Measurements from ENCODE around the gene AGXT2.
A peak's percentile ranks its signal among the peaks of the same experiment; 100 is the strongest.

Gene AGXT2, protein sequence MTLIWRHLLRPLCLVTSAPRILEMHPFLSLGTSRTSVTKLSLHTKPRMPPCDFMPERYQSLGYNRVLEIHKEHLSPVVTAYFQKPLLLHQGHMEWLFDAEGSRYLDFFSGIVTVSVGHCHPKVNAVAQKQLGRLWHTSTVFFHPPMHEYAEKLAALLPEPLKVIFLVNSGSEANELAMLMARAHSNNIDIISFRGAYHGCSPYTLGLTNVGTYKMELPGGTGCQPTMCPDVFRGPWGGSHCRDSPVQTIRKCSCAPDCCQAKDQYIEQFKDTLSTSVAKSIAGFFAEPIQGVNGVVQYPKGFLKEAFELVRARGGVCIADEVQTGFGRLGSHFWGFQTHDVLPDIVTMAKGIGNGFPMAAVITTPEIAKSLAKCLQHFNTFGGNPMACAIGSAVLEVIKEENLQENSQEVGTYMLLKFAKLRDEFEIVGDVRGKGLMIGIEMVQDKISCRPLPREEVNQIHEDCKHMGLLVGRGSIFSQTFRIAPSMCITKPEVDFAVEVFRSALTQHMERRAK

DNA sequence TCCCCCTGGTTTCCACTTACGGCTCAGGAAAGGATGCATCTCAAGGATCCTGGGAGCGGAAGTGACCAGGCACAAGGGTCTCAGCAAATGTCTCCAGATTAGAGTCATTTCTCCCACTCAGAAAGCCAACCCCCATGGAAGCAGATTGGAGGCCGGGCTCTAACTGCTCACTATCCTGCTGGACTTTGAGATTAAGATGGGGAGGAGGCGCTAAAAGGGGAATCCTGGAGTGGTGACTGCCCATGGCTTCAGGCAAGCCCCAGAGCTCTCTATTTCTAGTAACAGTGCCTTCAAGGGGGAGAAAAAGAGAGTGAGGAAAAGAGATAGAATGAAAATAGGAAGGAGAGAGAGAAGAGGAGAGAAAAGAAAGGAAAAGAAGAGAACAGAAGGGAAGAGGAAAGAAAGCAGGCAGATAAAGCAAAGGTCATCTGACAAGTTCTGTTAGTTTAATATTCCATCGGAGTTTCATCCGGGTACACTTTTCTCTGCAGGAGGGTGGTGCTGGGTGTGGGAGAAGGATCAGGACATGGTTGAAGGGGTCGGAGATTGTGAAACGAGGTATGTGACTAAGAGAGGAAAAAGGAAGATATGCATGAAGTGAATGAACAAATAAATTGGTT lies at the start of gene AGXT2:
TSS of gene AGXT2 (minus strand) at position 165 of the 620 bp plus-strand sequence. CDS start at position 108, 57 bp downstream.
- DNase-seq, result no peak

DNA sequence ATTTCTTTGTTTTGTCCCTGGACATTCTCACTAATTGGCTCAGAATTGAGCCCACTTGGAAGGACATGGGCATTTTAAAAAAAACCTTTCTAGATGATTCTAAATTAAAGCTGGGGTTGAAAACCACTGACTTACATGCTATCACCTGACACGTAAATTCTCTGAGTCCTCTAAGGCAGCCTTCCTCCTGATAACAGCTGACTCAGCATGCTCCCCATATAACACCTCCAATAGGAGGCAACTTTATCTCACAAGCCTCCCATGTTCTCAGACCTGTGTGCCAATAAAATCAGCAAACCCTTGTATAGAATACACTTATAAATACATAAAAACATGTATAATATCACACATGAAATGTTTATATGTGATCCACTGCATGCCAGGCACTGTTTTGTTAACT lies 49.2 kb upstream of the AGXT2 start:
- DNase-seq, result no peak

DNA sequence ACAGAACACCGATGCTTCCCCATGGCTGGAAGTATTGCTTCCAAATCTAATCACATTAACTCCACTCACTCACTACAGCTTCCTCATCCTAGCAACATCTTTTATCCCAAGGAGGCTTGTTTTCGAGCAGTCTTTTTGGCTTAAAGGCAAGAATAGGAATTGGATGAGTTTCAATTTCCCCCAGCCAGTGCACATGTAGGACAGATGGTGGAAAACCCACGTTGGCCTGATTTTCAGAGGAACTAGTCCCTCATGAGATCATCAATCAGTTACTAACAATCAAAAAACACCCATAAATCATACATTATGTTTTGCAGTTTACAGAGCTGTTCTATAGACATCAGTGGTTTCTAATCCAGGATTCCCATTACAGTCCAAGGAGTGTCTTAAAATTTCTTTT lies 48.5 kb upstream of the AGXT2 start:
- no peak for DNase-seq

DNA sequence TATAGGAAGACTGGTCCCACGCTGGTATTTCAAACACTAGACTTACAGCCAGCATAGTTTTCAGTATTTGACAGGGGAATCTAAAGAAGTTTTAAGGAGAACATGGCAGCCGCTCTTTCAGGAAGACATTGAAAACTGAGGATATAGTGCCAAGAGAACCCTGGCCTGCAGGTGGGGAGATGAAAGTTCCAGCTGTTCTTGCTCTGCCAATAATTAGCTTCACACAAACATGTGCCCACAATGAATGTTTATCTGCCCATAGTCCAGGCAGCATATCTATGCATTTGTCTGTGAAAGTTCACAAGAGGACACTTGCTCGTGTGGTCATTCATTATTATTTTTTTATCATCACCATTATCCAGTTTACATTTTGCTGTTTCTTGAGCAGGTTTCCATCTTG lies 47.6 kb upstream of the AGXT2 start:
- no peak for DNase-seq

DNA sequence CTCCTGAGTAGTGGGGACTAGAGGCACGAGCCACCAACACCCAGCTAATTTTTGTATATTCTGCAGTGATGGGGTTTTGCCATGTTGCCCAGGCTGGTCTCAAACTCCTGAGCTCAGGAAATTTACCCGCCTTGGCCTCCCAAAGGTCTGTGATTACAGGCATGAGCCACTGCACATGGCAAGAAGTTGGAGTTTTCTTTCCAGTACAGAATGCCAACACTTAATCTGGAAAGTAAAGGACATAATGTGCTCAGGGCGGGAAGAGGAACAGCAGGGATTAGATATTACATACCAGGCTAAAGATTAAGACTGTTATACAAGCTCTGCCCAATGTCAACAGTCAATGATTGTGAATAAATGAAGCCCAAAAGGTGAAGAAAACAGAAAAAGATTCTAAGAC lies 47.2 kb upstream of the AGXT2 start:
- DNase-seq, result no peak

DNA sequence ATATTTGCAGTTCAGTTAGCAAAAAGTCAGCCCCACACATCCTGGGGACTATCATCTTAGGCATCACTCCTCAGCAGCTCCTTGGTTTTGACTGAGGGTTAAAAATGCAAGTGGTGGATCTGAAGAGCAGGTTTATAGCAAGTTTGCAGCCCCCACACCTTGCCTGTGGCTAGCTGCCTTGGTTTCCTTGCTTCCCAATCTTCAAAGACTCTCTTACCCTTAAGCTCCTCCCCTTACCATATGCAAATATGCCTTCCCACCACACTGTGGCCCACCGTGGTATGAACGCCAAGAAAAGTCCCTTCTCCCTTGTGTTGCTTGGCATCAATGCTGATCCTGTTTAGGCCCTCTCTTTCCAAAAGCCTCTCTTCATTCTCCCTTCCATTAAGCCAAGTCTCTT lies 45.0 kb upstream of the AGXT2 start:
- DNase-seq, result no peak

DNA sequence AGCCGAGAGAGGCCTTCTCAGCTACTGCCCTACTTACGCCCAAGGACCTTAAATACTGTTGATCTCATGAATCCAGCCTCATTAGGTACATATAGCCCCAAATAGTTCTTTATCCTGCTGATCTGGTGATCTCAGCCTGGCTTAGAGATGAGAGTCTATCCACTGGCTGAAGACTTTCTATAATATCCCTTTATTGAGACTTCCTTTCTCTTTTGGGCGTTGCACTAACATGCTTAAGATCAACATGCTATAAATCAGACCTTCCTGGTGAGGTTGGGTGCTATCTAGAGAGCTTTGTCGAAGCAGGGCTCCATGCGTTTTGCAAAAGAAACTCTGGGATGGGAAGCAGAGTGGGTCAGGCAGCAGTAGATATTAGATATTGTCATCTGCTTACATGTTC lies 44.0 kb upstream of the AGXT2 start:
- DNase-seq, result no peak

DNA sequence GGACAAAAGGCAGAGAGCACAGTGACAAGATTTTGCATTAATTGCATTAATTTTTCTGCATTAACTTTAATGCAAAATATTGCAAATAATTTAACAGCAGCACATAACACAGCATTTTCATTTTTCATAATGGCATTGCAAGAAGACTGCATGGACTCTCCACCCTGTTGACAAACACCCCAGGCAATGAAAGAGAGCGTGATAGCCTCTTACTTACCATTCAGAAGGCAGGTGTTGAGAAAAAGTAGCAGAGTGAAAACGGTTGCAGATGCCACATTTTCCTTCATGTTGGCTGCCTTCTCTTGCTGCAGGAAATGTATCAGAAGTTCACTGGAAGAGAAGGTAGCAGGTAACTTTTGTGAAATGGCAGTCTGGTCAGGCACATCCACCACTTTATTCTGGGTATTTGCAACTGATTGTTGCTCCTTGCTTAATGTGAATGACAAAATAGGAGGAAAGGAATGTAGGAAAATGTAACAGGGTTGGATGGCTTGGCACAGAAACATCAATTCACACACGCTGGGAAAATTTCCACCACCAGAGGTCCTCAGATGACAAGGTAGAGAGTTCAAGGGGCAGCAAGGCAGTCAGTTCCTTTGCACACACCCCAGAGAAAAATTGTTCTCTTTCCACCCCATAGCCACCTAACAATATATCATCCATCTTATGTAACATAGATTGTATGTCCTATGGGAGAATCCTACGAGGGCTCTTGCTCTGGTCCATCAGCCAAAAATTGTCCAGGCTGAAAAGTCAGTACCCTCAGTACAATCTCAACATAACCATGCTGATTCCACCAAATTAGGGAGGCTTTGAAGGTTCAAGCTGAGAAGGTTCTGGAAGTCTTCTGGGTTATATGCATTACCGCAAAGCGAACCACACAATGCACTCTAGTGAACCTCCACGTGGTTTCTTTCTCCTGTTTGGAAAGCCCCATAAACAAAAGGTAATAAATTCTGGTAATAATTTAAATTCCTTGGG lies 41.9 kb upstream of the AGXT2 start:
- DNase-seq, result peak; percentile 30 to 59

DNA sequence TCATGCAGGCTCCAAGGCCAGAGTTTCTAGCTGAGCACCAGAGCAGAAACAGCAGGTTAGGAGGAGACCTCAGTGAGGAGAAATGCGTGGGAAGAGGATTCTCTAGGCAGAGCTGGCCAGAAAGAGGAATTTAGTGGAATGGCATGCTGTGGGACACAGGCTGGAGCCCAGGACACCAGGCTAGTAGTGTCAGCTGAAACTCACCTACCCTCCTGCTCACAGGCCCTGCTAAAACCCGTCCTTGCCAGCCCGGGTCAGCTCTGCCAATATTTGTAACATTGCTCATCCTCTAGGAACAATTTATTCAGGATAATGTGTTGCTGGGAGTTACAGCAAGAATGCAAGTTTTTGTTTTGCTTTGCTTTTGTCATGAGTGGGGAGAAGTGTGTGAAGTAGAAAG lies 40.2 kb upstream of the AGXT2 start:
- no peak for DNase-seq

DNA sequence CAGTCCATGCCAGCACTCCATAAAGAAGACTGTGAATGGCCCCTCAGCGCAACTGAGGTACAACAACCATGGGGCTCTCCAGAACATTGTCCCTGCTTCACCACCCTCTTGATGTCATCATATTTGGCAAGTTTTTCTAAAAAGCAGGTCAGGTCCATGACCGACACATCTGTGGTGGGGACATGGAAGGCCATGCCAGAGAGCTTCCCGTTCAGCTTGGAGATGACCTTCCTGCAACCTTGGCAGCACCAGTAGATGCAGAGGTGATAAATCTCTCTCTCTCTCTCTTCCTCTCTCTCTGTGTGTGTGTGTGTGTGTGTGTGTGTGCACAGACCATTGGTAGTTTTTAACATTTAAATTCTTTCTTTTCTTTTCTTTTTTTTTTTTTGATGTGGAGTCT lies 35.4 kb upstream of the AGXT2 start:
- no peak for DNase-seq

DNA sequence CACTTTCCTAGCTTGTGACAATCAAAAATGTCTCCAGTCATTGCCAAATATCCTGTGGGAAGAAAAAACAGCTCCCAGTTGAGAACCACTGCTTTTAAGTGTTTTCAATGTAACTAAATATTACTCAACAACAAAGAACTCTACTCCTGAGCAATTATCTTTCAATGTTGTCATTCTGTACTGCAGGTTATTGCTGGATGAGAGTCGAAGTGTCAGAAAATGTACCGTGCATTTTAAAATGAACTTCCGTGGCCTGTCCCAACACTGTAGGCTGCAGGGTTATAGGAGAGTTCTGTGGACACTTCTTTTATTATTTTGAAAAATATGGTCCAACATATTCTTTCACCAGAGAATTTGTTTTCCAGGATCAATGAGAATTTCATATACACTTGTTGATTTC lies 34.8 kb upstream of the AGXT2 start:
- DNase-seq, result no peak

DNA sequence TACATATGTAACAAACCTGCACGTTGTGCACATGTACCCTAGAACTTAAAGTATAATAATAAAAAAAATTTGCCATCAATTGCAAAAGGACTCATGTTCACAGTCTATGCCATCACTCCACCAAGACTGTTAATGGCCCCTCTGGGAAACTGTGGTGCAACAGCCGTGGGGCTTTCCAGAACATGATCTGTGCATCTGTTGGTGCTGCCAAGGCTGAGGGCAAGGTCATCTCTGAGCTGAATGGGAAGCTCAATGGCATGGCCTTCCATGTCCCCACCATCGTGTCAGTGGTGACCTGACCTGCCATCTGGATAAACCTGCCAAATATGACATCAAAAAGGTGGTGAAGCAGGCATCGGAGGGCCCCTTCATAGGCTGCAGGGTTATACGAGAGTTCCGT lies 33.4 kb upstream of the AGXT2 start:
- DNase-seq, result no peak

DNA sequence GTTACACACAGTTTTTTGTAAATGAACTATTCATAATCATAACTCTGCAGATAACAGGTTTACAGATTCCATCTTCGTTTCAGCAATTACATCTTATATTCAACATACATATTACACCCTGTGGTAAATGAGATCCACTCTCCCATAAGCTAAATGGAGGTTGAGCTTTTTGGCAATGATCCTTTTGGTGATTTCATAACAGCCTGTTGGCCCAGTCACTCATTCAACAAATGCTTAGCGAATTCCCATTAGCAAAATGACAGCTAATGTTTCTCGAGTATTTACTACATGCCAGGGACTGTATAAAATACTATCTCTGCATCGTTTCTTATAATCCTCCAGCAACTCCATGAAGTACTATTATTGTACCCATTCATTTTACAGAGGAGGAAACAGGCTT lies 25.4 kb upstream of the AGXT2 start:
- no peak for DNase-seq

DNA sequence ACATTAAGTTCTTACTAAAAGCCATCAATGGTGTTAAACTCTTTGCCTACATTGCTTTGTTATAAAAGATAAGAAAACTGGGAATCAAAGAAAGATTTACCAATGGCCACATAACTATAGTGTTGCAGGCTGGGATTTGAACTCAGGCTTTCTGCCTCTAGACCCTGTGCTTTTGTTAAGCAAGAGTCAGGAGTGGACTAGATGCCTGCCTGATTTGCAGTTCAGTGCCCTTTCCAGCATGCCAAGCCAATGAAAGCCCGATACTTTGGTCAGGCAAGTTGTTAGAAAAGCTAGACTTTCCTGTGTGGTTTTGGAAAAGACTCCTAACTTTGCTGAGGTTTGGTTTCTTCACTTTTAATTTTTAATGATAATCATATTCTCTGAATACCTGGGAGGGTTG lies 21.4 kb upstream of the AGXT2 start:
- DNase-seq, result no peak

DNA sequence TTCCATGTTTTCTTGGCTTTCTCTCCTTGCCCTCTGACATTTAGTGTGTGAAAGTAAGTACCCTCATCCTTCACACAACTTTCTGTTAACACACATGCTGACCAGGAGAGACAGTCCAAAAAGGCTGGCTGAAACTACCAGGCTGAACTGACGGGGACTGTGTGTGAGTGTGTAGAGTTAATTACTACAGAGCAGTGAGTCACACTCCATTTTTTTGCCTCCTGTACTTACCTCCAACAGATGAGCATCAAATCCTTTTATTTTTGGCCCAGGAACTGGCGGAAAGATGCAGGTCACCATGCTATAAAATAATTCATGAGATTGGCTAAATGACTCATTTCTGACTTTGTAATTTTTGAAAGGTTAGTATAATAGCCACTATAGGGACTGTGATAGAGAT lies 20.2 kb upstream of the AGXT2 start:
- no peak for DNase-seq

DNA sequence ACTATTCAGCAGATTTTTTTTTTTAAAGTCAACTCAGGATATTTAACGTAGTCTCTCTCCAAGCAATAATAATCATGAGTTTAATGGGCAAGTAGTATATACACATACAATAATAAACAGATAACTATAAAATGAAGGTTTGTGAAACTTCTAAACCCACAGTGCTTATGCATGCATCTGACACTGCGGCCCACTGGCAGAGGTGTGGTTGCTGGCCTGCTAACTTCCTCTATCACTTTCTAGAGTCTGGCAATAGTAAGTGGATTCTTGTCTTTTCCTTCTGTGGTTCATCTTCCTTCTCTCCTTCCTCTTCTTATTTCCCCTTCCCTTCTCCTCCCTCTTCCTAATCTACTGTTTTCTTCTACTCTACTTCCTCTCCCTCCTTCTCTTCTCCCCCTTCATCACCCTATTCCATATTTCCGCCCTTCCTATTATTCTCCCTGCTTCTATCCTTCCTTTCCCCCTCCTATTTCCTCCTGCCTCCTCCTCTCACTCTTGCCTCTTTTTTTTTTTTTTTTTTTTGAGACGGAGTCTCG lies 18.6 kb upstream of the AGXT2 start:
- no peak for DNase-seq

DNA sequence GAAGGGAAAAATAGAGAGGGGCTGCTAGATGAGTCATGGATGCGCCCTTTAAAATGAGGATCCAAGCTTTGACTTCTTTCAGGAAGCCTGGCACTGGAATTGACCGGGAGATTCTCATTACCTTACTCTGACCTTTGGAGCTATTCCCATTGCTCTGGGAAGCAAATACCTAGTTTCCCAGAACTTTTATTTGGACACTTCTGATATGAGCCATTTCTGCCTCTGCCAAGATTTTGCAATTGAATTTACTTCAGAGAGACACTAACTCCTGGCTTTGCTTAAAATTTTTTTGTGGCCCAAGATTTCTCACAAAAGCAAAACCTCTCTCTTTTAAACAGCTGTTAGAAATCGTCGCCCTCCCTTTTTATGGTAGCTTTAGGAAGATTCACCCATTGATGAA lies 15.7 kb upstream of the AGXT2 start:
- DNase-seq, result no peak

DNA sequence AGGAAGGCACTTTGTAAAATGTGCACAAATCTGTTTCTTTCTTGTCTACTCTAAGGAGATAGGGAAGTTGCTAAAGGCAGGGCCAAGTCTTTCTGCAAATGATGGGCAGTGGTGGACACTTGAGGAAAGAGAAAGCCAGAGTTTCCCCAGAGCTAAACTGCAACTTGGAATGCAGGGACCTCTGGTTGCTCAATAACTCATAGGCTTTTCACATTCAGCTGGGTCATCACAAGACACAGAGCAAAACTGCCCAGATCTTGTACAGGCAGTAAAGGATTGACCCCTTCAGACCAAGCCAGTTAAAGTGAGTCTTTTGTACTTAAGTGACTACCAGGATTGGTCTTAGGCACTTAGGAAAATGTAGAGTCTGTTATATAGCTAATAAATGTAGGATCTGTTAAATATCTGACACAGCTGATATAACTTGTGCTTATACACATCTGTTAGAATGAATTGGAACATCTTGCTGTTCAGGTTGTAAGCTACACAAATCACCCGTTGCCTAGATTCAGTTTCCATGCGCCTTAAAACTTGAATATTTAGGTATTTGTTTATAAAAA lies 13.5 kb upstream of the AGXT2 start:
- DNase-seq, result no peak

DNA sequence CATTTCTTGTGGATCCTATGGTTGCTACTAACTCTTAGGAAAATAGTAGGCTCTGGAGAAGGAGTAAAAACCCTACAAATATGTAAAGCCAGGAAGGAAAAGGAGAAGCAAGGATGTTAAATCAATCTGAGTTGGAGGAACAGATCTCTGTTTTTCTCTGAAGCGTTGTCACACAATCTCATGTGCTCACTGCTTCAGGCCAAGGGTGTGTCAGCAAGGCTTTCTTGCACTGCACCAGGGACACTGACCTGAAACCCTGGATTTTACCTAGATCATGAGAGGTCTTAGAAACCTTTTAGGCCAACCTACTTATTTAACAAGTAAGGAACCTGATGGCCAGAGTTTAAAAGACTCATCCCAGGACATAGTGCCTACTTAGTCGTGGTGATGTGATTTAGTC lies 12.5 kb upstream of the AGXT2 start:
- no peak for DNase-seq

DNA sequence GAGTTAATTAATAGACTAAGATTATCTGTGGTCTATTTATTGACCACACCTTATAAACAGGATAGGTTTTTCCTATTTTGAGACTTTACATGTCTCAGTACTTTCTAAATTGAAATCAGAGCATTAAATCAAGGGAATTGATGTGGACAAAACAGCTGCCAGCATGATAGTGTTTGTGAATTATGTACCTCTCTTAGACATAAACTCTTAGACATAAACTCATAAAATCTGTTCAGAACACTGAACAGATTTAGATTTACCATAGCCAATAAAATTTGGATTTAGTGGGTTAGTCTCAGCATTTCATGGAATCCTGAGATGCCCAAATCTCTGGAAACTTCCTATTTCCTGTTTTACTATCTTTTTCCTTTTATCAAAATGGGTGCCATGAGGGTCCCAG lies 11.5 kb upstream of the AGXT2 start:
- no peak for DNase-seq

DNA sequence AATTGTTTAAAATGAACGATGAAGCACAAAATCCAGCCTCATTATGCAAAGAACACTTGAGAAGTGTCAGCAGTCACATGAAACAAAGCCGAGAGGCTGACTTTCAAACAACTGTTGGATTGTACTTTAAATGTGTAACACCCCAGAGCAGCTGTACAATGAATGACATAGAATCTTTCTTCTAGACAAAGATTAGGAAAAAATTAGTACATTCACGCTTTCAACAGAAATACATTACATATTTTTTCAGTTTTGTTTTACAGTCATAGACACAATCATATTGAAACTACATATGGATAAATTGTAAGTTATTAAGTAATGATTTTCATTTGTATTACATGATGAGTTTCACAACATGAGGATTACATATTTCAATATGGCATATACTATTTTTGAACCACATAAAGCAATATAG lies 10.6 kb upstream of the AGXT2 start:
- no peak for DNase-seq

DNA sequence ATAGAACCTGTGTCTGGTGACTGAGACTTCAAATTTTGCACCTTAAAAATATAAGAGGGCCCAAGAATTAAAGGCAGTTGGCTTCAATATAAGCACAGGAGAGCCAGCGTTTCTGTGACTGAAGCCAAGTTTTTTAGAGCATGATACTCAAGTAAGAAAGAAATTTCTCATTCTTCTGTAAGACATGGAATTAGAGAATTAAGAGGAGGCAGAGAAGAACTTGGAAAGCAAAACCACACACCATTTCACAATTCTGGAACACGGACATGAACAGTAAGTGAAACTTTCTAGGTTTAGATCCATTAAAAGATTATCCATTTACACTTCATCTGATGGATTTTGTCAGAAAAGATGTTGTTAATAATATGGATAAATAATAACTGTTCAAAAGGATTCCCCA lies 8.9 kb upstream of the AGXT2 start:
- DNase-seq, result no peak

DNA sequence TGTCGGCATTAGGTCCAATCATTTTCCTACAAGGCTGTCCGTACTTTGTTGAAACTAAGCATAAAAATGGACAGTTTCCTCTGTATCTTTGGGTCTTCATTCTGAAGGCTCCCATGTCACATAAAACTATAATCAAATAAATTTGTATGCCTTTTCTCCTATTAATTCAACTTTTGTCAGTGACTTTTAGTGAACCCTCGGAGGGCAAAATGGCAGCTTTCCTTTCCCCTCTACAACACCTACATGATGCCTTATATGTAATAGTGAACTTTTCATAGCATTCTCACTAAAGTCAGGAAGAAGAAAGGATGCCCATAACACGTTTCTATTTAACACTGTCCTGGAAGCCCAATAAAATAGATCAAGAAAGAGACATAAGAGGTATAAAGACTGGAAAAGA lies 5.1 kb upstream of the AGXT2 start:
- no peak for DNase-seq
